Measurements from ENCODE around the gene TMEM220. TPM values are rescaled to one million over a fixed set of nuclear protein-coding genes. Genes with fewer than 3 reads are reported as not detected.

Gene TMEM220
- total and polyA plus RNA-seq, 3 donors from 2014 or later, result 16.2 to 53.1 (median 22.2) TPM

DNA sequence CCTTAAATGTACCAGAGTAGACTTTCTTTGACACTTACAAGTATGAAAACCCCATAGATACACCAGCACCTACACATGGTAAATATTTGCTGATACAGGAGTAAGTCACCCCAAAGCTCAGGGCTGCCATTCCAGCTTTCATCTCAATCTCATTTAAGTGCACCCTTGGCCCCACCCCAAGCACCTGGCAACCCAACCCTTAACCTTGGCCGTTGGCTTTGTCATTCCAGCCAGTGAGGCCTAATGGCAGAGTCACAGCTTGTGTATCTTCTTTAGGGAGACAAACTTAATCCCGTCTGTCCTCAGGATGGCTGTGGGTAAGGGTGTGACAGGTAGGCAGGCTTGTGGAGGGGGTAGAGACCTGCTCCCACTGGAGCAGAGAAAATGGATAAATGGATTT, 31.5 kb upstream of the TMEM220 start:
- H3K4me1 ChIP-seq, result peaks cover 4% of the 10 kb centered on the region
- H3K27ac ChIP-seq, result no peak overlapping the region
- H3K4me3 ChIP-seq, result no peak overlapping the region
- WGBS, 2 donors, result 72 to 88% methylated on average over 2 of the region's 2 CpGs
- no peaks in the 10 kb centered on the region for H3K27me3 ChIP-seq
- TF ChIP-seq, protein P1, sequence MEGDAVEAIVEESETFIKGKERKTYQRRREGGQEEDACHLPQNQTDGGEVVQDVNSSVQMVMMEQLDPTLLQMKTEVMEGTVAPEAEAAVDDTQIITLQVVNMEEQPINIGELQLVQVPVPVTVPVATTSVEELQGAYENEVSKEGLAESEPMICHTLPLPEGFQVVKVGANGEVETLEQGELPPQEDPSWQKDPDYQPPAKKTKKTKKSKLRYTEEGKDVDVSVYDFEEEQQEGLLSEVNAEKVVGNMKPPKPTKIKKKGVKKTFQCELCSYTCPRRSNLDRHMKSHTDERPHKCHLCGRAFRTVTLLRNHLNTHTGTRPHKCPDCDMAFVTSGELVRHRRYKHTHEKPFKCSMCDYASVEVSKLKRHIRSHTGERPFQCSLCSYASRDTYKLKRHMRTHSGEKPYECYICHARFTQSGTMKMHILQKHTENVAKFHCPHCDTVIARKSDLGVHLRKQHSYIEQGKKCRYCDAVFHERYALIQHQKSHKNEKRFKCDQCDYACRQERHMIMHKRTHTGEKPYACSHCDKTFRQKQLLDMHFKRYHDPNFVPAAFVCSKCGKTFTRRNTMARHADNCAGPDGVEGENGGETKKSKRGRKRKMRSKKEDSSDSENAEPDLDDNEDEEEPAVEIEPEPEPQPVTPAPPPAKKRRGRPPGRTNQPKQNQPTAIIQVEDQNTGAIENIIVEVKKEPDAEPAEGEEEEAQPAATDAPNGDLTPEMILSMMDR (IDR thresholded peaks at IDR 0.05), result no peak
- TF ChIP-seq POLR2A (IDR thresholded peaks at IDR 0.05), result no peak
- no peaks in the 10 kb centered on the region for H3K9me3 ChIP-seq
- intact Hi-C loops (cut with DNase I; ENCODE audit: low total_unique reads), result no loop called here
- DNase-seq, result no peak
- H3K36me3 ChIP-seq (ENCODE audit: low read depth, missing control alignments), result no peaks in the 10 kb centered on the region

- Histone ChIP-seq H3K27ac (no peak overlapping the region), H3K36me3 (ENCODE audit: low read depth, missing control alignments) (no peaks in the 10 kb centered on the region), H3K27me3 (no peaks in the 10 kb centered on the region), H3K9me3 (no peaks in the 10 kb centered on the region), H3K4me1 (peaks cover 4% of the 10 kb centered on the region), H3K4me3 (no peak overlapping the region)
- intact Hi-C loops (cut with DNase I; ENCODE audit: low total_unique reads), result no loop called here
- no peak for DNase-seq
- WGBS, 2 donors, result 87 to 96% methylated on average over 6 of the region's 6 CpGs
- TF ChIP-seq, protein P1 (IDR thresholded peaks at IDR 0.05), result no peak
- TF ChIP-seq POLR2A (IDR thresholded peaks at IDR 0.05), result no peak
These were observed 28.2 kb upstream of the TMEM220 start for GRCh38 chr17:10758062-10758461.

GRCh38 chr17:10757647-10758046, 27.8 kb upstream of the TMEM220 start:
- Histone ChIP-seq H3K27ac (no peak overlapping the region), H3K27me3 (no peaks in the 10 kb centered on the region), H3K4me3 (no peak overlapping the region), H3K9me3 (no peaks in the 10 kb centered on the region), H3K36me3 (ENCODE audit: low read depth, missing control alignments) (no peaks in the 10 kb centered on the region), H3K4me1 (peaks cover 4% of the 10 kb centered on the region)
- DNase-seq, result no peak
- WGBS, 2 donors, result 68 to 95% methylated on average over 2 of the region's 2 CpGs
- intact Hi-C loops (cut with DNase I; ENCODE audit: low total_unique reads), result no loop called here
- TF ChIP-seq, protein P1 (IDR thresholded peaks at IDR 0.05), result no peak
- TF ChIP-seq POLR2A (IDR thresholded peaks at IDR 0.05), result no peak

DNA sequence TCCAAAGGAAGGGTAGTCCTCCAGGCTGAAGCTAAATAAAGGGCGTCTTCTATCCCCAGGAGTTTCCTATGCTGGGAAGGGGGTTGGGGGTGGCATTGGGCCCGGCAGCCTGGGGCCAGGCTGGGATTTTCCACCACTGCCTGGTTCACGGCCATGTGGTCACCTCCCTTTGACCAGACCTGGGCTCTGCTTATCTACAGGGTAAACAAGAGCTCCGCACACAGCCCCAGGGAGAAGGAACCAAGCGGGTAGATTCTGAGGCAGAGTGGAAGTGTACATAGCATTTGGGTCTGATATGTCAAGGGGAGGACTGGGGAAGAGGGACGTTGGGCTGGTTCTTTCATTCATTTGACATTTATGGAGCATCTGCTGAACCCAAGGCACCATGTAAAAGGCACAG, 27.2 kb upstream of the TMEM220 start:
- 84 to 95% methylated on average over 6 of the region's 6 CpGs for WGBS, 2 donors
- peaks cover 4% of the 10 kb centered on the region for H3K4me1 ChIP-seq

DNA sequence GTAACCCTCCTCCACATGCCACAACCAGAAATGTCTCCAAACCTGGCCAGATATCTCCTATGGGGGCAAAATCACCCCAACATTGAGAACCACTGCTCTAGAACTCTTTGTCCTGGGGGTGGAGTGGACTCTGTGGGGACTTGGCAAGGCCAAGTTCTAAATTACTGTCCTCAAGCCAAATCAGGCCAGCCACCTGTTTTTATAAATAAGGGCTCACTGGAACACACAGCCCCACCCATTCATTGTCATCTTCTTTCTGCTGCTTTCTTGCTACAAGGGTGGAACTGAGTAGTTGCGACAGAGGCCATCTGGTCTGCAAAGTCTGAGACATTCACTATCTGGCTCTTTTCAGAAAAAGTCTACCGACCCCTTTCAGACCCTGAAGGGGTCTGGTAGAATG, 26.8 kb upstream of the TMEM220 start:
- no peak for TF ChIP-seq POLR2A (IDR thresholded peaks at IDR 0.05)
- TF ChIP-seq, protein P1 (IDR thresholded peaks at IDR 0.05), result no peak
- 88 to 94% methylated on average over 2 of the region's 2 CpGs for WGBS, 2 donors
- Histone ChIP-seq H3K9me3 (no peaks in the 10 kb centered on the region), H3K27me3 (no peaks in the 10 kb centered on the region), H3K4me1 (peaks cover 4% of the 10 kb centered on the region), H3K4me3 (no peak overlapping the region), H3K36me3 (ENCODE audit: low read depth, missing control alignments) (no peaks in the 10 kb centered on the region), H3K27ac (no peak overlapping the region)
- intact Hi-C loops (cut with DNase I; ENCODE audit: low total_unique reads), result no loop called here
- DNase-seq, result no peak

More for the DNA sequence above, 27.2 kb upstream of the TMEM220 start:
- Histone ChIP-seq H3K9me3 (no peaks in the 10 kb centered on the region), H3K27me3 (no peaks in the 10 kb centered on the region), H3K4me3 (no peak overlapping the region), H3K36me3 (ENCODE audit: low read depth, missing control alignments) (no peaks in the 10 kb centered on the region), H3K27ac (no peak overlapping the region)
- intact Hi-C loops (cut with DNase I; ENCODE audit: low total_unique reads), result no loop called here
- TF ChIP-seq POLR2A (IDR thresholded peaks at IDR 0.05), result no peak
- TF ChIP-seq, protein P1 (IDR thresholded peaks at IDR 0.05), result no peak
- no peak for DNase-seq
